ENCODE data around the gene TTI1.

DNA sequence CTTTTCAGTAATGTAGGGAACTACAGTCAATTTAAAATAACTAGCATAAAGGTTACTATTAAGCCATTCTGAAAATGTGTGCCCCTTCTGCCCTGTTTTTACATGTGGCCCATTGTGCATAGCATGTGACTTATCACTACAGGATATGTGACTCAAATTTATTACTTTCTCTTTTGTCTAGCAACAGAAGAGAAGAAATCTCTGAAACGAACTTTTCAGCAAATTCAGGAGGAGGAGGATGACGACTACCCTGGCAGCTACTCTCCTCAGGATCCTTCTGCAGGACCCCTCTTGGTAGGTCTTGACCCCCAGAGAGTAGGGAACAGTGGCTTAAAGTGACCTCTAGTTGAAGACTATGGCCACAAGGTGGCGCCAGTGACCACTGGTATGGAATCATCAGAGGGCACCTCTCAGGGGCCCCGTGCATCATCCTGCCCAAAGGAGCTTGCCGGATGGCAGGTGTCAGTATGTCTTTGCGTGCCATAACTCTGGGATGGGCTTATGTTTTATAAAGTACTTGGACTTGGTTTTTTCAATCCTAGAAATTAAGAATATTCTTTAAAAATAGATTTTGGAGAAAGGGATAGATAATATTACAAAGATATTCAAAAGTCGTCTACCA lies 24.2 kb upstream of the TTI1 start:
- no peak for TF ChIP-seq POLR2A (IDR thresholded peaks at IDR 0.05)
- TF ChIP-seq, protein P1, sequence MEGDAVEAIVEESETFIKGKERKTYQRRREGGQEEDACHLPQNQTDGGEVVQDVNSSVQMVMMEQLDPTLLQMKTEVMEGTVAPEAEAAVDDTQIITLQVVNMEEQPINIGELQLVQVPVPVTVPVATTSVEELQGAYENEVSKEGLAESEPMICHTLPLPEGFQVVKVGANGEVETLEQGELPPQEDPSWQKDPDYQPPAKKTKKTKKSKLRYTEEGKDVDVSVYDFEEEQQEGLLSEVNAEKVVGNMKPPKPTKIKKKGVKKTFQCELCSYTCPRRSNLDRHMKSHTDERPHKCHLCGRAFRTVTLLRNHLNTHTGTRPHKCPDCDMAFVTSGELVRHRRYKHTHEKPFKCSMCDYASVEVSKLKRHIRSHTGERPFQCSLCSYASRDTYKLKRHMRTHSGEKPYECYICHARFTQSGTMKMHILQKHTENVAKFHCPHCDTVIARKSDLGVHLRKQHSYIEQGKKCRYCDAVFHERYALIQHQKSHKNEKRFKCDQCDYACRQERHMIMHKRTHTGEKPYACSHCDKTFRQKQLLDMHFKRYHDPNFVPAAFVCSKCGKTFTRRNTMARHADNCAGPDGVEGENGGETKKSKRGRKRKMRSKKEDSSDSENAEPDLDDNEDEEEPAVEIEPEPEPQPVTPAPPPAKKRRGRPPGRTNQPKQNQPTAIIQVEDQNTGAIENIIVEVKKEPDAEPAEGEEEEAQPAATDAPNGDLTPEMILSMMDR (IDR thresholded peaks at IDR 0.05), result peak; percentile 57 to 86 (median 84)
